Activated gamma-delta T cell treated with Interleukin-2 at 50 U/mL for 16 hours (primary cell): ENCODE results near the gene LYSMD2.
"Not testable (repeated sequence)": the region's sequence is repeated elsewhere in the genome, so short reads cannot be mapped to it uniquely, and the experiment has no call there.

ENCODE experiments used
- DNase-seq: peaks from one replicate; pipeline ENCODE4 v3.0.0-alpha.2; 2020

The LYSMD2 gene, protein sequence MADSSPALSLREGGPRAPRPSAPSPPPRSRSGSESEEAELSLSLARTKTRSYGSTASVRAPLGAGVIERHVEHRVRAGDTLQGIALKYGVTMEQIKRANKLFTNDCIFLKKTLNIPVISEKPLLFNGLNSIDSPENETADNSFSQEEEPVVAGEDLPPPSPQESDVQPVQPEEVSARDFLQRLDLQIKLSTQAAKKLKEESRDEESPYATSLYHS

DNA sequence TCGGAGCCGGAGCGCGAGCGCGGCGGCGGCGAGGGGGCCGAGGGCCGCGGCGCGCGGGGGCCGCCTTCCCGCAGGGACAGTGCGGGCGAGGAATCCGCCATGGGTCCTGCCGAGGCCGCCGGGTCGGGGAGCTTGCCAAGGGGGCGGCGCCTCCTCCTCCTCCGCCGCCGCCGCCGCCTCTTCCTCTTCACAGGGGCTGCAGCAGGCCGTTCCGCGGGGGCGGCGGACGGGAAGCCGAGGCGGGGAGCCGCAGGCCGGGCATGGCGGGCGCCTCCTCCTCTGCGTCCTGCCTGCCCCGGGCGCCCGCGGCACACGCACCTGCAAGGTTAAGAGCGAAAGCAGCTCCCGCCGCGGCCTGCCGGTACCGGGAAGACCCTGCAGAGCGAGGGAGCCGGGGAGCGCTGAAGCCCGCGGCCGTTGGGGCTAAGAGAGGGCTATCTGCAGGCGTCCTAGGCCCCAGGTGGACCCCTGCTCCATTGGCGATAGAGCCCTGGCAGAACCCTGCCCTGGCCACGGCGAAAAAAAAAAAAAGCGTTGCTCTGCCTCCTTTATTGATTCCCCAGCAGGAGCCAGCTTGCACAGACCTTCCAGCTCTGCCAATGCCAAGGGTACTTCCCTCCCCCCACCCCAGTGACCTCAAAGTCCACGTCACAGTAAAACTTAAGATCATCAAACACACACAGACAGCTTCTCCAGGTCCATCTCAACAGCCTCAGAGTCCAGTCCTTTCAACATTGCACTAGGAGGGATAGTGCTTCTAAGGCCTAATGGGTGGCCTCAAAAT is at the start of gene LYSMD2:
LYSMD2 (minus strand) TSS at position 134 of the 784 bp plus-strand sequence; CDS start at position 101, 33 bp downstream.
- DNase-seq, result peak; percentile 63

DNA sequence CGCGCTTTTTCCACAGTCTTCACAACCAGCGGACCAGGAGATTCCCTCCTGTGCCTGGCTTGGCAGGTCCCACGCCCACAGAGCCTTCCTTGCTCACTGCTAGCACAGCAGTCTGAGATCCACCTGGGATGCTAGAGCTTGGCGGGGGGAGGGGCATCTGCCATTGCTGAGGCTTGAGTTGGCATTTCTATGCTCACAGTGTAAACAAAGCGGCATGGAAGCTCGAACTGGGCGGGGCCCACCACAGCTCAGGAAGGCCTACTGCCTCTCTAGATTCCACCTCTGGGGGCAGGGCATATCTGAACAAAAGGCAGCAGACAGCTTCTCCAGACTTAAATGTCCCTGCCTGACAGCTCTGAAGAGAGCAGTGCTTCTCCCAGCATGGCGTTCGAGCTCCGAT is 49.7 kb upstream of the LYSMD2 start:
- not testable (repeated sequence) for DNase-seq

DNA sequence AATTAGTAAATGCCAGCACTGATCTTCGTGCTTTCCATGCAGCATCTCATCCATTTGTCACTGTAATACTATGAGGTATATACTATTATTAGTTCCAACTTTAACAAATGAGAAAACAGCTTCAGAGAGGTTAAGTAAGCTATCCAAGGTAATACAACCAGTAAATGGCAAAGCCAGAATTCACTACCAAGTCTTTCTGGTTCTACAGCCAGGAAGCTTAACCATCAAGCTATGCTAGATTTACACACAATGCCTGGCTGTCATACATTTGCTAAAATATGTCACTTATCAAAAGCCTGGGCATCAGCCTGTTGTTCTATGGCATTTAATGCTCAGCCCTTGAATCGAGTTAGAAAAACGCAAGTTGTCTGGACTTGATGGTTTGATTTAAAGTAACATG is 46.5 kb upstream of the LYSMD2 start:
- DNase-seq, result no peak

DNA sequence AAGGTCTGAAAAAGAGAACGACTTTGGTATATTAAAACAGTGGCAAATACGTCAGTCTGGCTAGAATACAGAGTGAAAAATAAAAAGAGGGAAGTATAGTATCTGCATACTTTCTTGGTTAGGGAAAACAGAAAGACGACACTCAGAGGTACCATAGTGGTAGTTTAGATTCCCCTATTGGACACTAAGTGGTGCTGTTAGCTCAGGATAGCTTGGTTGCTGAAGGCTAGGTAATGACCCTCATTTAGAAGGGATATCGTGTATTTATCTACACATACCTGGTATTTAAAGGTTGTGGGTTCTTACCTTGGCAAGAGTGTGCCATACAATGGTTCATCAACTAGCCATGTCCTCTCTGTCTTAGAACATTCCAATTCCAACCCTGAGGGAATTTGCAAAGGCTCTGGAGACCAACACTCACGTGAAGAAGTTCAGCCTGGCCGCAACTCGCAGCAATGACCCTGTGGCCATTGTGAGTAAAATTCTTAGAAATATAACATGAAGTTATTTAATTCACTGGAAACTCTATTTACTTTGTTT is 45.0 kb upstream of the LYSMD2 start:
- no peak for DNase-seq

DNA sequence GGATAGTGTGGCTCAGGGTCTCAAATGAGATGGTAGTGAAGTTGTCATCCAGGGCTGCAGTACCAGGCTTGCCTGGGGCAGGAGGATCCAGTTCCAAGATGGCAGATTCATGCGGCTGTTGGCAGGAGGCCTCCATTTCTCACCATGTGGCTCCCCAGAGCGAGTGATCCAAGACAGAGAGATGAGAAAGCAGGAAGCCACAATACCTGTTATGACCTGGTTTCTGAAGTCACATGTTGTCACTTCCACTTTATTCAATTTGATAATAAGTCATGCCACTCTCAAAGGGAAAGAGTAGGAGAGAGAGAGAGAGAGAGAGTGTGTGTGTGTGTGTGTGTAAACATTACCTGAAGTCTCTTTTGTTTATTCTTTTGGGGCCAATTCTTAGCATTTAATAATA is 44.1 kb upstream of the LYSMD2 start:
- no peak for DNase-seq

DNA sequence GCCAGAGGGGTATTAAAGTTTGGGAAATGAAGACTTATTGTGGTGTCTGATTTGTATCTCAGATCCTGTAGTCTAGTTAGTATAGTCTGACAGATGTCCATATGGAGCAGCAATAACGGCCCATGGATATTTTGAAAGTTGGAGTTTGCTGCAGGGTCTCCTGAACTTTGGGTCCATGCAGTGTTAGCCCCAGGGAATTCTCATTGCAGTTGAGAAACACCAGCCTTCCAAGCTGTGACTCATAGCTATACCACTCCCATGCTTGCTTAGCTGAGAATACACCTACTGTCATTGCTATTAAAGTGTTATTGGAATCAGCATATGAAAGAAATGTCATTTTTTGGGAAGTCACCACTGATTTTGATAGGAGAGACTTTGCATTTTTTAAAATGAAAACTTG is 43.2 kb upstream of the LYSMD2 start:
- no peak for DNase-seq

DNA sequence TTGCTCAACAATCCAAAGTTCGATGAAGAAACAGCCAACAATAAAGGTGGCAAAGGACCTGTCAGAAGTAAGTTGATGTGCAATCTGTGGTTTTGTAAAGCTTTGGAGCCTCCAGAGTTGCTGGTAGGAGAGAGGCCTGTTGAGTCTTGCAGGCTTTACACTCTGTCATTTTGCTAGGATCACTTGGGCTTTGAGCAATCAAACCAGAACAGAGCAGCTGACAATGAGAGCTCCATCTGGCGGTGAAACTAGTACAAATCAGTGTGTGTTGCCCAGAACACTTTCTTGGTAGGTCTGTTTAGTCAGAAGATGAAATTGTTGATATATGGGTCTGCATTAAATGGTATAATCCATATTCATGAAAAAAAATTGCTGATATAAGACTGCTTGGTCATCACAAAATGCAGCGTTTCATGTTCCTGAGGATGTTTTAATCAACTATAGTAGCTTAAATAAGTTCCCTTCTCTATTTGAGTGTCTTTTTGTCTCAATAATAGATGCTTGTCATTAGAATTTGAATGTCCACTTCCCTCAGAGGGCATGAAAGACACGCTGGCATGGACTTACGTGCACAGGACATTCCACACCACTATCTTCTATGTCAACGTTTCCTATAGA is 39.6 kb upstream of the LYSMD2 start:
- peak; percentile 66 for DNase-seq

DNA sequence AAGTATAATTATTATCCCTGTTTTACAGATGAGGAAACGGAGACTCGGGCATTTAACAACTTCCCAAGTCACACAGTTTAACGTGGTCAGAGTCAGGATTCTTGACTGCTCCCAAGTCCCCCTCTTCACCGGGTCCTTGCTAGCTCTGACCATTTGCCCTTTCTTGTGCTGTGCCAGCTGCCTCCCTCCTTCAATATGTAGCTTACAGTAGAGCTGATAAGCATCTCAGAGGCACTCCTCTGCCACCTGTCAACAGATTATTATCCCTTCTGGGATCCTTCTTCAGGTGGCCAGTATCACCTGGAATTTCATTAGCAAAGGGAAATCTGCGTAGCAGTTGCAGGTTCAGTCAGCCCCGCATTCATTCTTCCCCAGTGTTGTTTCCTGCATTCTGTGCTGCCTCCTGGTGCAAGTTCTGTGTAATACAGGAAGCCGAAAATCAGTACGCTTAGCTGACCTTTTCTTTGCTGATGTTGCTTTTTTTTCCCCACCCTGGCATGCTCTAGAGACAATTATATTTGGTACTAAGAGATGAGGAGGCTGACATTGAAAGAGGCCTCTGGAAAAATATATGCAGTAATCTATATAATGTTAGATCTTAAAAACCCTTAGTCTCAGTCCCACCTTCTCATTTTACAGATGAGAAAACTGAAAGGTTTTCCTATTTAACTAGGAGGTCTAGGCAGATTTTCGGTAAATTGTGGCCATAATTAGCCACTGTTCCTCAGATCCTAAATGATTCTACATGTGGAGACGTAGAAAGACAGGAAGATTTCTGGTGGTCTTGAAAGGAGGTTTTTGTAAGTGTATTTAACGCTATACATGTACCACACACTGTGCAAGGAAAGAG is 38.7 kb upstream of the LYSMD2 start:
- DNase-seq, result peak; percentile 27

DNA sequence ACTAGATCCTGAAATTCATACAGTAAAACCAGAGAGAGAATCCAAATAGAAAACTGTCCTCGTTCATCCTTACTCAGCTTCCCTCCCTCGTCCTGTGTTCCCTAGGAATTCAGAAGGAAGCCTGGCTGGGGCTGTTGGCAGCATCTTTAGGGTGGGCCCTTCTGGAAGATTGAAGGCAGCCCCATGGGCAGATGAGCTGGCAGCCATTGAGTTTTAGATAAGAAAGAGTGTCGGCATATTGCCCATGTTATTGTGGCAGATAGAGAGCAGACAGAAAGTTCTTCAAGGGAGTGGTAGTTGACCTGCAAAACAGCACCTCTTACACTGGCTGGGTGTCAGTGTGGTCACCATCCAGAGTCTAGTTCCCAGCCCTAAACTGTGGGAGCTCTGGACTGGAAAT is 37.5 kb upstream of the LYSMD2 start:
- no peak for DNase-seq

DNA sequence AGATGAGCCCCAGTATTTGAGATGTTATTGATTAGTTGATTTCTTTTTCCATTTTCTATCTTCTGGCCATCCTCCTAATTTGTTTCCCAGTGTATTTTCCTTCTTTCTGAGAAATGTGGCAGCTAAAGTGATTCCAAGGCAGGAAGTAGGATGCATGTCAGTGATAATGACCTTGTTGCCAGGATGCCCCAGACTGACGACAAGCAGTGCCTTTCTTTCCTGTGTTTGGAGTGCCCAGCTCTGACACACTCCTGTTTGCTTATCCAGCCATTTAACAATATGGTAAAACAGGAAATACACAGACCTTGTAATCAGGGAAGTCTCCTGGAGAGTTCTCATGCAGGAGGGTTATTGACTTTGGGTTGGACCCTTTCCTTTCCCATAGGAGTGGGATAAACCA is 34.3 kb upstream of the LYSMD2 start:
- no peak for DNase-seq

DNA sequence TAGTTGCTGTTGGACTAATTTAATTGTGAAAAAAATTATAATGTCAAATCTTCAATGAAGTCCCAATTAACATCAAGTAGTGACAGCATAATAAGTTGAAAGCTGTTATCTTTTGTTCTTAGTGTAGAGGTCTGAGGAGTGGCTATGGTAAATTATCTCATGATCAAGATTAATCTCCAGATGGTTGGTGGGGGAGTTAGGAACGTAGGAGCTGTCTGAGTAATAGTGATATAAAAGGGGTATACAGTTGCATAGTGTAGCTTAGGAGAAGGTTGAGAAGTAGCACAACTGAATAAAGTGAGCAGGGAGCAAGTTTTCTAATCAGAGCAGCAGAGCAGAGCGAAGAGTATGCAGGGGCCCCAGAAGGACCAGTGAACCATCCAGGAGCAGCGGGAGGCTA is 33.4 kb upstream of the LYSMD2 start:
- no peak for DNase-seq

DNA sequence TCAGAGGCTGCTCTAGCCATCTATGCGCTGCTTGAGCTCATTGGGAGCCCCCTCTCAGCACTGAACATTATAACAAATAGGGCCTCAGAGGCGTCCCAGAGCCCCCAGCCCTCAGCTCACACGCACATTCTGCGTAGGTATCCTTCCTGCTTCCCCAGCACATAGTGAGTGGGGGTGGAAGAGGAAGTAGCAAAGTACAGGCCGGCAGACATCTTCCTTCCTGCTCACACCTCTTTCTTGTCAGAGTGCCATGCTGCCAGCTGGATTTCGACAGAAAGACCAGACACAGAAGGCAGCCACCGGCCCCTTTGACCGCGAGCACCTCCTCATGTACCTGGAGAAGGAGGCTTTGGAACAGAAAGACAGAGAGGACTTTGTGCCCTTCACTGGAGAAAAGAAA is 30.6 kb upstream of the LYSMD2 start:
- no peak for DNase-seq

DNA sequence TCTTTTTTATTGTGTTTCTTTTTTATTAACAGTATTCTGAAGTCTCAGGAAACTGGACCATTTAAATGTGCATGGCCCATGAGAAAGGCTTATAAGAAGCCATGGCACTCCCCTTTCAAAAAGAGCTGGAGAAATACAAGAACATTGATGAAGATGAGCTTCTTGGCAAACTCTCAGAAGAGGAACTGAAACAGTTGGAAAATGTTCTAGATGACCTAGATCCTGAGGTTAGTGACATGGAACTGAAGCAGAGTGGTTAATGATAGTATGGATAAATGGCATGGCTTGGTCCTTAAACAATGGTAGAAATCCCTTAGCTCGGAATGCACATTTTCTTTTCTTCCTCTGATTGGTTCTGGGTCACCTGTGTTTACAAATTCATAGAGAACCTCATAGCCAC is 28.9 kb upstream of the LYSMD2 start:
- no peak for DNase-seq

DNA sequence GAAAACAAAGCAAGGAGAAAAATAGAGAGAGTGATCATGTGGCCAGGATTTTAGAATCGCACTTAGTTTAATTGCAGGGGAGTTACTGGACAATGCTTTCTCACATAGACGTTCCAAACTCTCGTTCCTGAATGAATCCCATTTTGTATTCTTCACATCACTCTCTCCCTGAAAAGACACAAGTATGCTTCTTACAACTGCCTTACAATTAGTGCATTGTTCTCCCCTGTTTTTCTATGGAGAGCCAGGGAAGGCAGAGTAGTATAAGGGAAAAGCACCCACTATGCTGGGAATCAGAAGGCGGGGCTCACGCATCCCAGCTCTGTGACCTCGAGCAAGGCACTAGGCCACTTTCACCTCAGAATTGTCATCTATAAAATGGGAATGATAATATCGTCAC is 28.3 kb upstream of the LYSMD2 start:
- DNase-seq, result no peak

DNA sequence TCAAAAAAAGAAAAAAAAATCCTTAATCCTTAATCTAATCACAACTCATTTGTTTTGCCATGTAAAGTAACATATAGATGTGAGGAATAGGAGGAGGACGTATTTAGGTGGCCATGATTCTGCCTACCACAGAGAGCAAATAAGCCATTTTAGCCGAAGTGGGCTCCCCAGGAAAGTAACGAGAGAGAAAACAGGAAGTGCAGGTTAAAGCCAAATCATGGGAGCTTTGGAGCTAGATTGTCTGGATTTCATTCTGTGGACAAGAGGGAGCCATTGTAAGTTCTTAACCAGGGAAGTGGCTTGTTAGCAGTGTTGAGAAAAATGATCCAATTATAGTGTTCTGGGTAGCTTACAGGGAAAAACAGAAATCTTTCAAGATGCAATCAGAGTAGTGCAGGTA is 23.4 kb upstream of the LYSMD2 start:
- DNase-seq, result no peak

DNA sequence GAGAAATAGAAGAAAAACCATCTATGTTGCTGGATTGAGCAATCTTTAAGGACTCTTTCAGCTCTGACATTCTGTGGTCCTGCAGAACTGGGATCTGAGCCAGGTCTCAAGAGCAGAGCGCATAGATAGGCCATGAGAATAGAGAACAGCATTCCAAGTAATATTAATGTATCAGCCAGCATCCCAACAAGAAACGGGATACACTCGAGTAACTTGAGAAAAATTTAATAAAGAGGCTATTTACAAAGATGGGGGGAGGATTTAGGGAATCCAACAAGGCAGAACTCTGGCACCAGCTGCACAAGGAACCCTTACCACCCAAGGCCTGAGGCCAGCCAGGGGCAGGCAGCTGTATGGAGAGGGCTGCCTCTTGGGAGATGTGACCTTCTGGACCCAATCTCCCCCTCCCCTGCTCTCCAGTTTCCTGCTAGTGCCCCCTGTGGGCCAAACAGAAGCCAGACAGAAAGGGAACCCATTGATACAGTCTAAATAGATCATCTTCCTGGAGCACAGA is 22.2 kb upstream of the LYSMD2 start:
- no peak for DNase-seq

DNA sequence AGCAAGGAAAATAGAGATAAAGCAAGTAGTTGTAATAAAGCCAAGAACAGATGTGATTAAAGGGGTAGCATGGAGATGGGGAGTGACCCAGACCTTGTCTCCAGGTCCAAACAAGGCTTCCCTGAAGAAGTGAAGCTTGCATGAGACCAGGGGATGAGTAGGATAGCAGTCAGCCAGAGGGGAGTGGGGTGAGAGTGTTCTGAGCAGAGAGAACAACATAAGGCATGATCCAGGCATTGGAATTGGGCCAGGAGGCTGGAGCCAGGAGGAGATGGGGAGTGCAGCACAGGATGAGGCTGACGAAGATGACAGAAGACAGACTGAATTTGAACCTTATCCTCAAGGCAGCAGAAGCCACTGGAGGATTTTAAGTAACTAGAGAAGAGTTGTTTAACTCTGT is 21.2 kb upstream of the LYSMD2 start:
- DNase-seq, result no peak

DNA sequence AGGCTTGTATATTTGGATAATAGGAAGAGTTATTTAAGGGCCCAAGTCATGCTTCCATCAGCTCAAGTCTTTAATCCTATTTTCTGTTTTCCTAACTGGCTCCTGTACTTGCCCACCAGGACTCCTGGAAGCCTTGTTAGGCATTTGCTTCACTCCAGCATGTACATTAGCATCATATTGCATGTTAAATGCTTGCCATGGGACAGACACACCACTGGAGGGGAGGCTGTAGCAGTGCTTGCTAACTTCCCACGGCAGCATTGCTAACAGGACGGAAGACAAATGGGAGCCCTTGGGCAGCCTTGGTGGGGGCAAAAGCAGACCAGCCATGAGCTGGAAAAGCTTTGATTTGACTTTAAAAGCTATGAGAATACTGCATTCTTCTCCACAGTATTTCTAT is 20.0 kb upstream of the LYSMD2 start:
- DNase-seq, result no peak

DNA sequence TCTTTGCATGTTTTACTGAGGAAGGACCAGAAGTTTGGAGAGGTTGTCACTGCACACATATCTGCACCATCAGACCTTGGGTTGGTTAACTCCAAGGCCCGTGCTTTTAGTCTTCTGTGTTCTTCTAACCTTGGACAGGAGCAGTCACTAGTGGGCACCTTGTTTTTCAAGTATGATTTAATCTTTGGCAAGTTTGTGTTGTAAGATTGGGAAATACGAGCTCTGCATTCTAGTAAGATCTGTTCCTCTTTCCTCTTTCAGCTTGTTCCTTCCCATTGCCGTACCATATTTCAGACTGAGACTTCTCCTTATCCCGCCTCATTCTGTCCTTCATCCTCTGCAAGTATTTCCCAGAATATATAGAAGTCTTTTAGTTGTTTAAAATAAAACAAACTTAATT is 19.0 kb upstream of the LYSMD2 start:
- no peak for DNase-seq

DNA sequence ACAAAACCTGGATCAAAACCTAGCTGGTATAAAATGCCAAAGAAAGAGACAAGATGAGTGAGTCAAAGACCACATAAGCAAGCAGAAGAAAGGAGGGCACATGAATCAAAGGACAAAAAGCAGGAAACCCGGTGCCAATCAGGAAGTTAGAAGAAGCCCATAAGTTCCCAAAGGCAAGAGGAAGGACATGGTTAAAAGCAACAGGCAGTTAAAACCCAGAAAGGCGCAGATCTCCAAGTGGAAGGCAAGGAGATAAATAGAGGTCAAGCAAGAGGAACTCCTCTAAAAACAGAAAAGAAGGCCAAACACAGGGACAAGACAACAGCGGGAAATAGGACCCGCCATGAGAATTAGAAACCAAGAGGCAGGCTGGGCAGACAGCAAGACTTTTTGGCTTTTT is 18.3 kb upstream of the LYSMD2 start:
- no peak for DNase-seq

DNA sequence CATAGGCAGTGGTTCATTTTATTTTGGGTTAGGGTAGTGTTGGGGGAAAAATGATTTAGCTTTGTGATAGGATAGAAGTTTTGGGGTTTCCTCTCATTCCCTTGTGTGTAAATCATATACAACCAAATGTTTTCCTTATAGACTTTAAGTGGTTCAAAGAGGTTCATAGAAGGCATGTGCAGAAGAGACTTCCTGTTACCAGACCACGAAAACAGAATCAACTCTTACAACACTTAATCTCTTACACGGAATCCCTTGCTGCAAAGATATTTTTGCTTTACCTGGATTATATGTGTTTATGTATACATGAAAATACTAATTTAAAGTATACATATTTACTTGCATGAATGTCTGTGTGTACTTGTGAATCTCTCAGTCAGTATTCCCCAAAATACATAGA is 16.8 kb upstream of the LYSMD2 start:
- no peak for DNase-seq

DNA sequence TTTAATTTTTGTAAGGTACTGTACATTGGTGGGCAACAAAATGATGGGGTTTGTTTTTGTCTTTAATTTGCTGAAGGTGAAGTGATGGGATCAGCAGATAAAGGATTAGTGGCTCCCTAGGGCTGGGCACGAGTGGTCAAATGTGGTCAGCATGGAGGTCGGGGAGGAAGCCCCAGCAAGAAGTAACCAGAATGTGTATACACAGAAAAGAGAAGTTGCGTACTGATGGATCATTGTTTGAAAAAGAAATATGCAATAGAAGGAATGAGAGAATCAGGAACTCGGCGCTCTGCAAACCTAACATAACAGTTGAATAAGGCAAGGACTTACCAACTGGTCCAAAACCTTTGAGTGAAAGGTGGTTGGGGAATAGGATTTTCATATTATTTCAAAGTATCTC is 15.4 kb upstream of the LYSMD2 start:
- DNase-seq, result no peak
